ENCODE measurements around the gene DEFB127. TPM values are rescaled to one million over a fixed set of nuclear protein-coding genes. Genes with fewer than 3 reads are reported as not detected.
"Not testable (repeated sequence)": the region's sequence is repeated elsewhere in the genome, so short reads cannot be mapped to it uniquely, and the experiment has no call there.

Gene DEFB127, protein sequence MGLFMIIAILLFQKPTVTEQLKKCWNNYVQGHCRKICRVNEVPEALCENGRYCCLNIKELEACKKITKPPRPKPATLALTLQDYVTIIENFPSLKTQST
- not detected for total RNA-seq
- total RNA-seq (2013) = not detected

DNA sequence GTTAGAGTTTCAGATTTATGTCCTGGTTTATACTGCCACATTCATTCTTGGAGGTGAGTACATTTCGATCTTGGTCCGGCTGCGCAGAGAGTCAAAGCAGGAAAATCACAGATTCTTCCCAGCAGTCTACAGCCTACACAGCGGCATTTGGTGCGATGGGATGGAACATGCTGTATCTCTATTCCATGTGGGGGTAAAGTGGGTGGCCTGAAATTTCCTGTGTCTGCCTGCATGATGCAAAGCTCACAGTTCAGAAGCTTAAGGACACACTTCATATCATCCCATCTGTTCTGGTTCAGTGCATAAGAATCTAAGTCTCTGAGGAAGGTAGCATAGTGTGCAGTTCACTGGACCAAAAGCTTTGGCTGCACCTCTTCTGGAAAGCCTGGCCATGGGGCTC is at the start of gene DEFB127:
TSS of gene DEFB127 (plus strand) at position 301 of the 400 bp plus-strand sequence. CDS start at position 392, 91 bp downstream.
- no peaks in the 10 kb centered on the region for H3K9me3 Mint-ChIP-seq
- no peaks in the 10 kb centered on the region for H3K4me1 ChIP-seq (ENCODE audit: control insufficient read depth, insufficient read depth, low read length)
- H3K27ac Mint-ChIP-seq = no peak within 1 kb of the TSS
- no peaks in the 10 kb centered on the region for H3K36me3 Mint-ChIP-seq
- no peaks in the 10 kb centered on the region for H3K27me3 ChIP-seq (ENCODE audit: control insufficient read depth, insufficient read depth, low read length)
- H3K9me3 ChIP-seq (ENCODE audit: control insufficient read depth, insufficient read depth, low read length) = no peaks in the 10 kb centered on the region
- no peak for ATAC-seq
- WGBS (ENCODE audit: insufficient coverage) = 89% methylated on average over 5 of the region's 5 CpGs
- peaks cover 14 to 53% of the 10 kb centered on the region in 2 donors for H3K27me3 Mint-ChIP-seq (ENCODE audit: low read depth in 2 of 2)
- DNase-seq = no peak
- intact Hi-C loops (cut with micrococcal nuclease) = no loop called here
- H3K27ac ChIP-seq (ENCODE audit: low read length) = no peak within 1 kb of the TSS
- no peaks in the 10 kb centered on the region for H3K36me3 ChIP-seq (ENCODE audit: control insufficient read depth, insufficient read depth, low read length)
- H3K4me3 ChIP-seq (ENCODE audit: low read length) = no peak within 1 kb of the TSS
- TF ChIP-seq, protein P1, sequence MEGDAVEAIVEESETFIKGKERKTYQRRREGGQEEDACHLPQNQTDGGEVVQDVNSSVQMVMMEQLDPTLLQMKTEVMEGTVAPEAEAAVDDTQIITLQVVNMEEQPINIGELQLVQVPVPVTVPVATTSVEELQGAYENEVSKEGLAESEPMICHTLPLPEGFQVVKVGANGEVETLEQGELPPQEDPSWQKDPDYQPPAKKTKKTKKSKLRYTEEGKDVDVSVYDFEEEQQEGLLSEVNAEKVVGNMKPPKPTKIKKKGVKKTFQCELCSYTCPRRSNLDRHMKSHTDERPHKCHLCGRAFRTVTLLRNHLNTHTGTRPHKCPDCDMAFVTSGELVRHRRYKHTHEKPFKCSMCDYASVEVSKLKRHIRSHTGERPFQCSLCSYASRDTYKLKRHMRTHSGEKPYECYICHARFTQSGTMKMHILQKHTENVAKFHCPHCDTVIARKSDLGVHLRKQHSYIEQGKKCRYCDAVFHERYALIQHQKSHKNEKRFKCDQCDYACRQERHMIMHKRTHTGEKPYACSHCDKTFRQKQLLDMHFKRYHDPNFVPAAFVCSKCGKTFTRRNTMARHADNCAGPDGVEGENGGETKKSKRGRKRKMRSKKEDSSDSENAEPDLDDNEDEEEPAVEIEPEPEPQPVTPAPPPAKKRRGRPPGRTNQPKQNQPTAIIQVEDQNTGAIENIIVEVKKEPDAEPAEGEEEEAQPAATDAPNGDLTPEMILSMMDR (IDR thresholded peaks at IDR 0.05) = no peak
- H3K4me1 Mint-ChIP-seq = no peaks in the 10 kb centered on the region
- no peak within 1 kb of the TSS for H3K4me3 Mint-ChIP-seq

DNA sequence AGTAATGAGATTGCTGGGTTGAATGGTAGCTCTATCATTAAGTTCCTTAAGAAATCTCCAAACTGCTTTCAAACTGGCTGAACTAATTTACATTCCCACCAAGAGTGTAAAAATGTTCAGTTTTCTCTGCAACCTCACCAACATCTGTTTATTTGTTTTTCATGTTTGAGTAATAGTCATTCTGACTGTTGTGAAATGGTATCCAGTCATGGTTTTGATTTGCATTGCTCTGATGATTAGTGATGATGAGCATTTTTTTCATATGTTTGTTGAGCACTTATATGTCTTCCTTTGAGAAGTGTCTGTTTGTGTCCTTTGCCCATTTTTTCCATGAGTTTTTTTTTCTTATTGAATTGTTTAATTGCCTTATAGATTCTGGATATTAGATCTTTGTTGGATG is 44.9 kb upstream of the DEFB127 start:
- no peak for DNase-seq
- peaks cover 12 to 60% of the 10 kb centered on the region in 2 donors for H3K27me3 Mint-ChIP-seq (ENCODE audit: low read depth in 2 of 2)
- no peaks in the 10 kb centered on the region for H3K4me1 Mint-ChIP-seq
- H3K36me3 ChIP-seq (ENCODE audit: control insufficient read depth, insufficient read depth, low read length) = no peaks in the 10 kb centered on the region
- H3K4me3 Mint-ChIP-seq = no peak overlapping the region
- no peaks in the 10 kb centered on the region for H3K36me3 Mint-ChIP-seq
- ATAC-seq = no peak
- H3K4me3 ChIP-seq (ENCODE audit: low read length) = no peak overlapping the region
- TF ChIP-seq, protein P1 (IDR thresholded peaks at IDR 0.05) = no peak
- no peak overlapping the region for H3K27ac Mint-ChIP-seq
- H3K9me3 Mint-ChIP-seq = no peaks in the 10 kb centered on the region
- H3K4me1 ChIP-seq (ENCODE audit: control insufficient read depth, insufficient read depth, low read length) = no peaks in the 10 kb centered on the region
- no peak overlapping the region for H3K27ac ChIP-seq (ENCODE audit: low read length)
- peaks cover 7% of the 10 kb centered on the region for H3K9me3 ChIP-seq (ENCODE audit: control insufficient read depth, insufficient read depth, low read length)
- intact Hi-C loops (cut with micrococcal nuclease) = no loop called here
- H3K27me3 ChIP-seq (ENCODE audit: control insufficient read depth, insufficient read depth, low read length) = peaks cover 11% of the 10 kb centered on the region

DNA sequence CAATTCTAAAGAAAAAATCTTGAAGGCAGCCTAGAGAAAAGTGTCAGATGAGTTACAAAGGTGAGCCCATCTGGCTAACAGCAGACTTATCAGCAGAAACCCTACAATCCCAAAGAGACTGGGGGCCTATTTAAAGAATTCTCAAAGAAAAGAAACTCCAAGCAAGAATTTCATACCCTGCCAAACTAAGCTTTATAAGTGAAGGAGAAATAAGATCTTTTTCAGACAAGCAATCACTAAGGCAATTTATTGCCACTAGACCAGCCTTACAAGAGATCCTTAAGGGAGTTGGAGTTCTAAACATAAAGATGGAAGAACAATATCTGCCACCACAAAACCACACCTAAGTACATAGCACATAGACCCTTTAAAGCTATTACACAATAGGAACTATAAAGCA is 39.7 kb upstream of the DEFB127 start:
- peaks cover 30 to 74% of the 10 kb centered on the region in 2 donors for H3K27me3 Mint-ChIP-seq (ENCODE audit: low read depth in 2 of 2)
- Histone ChIP-seq H3K4me1 (ENCODE audit: control insufficient read depth, insufficient read depth, low read length) (no peaks in the 10 kb centered on the region), H3K36me3 (ENCODE audit: control insufficient read depth, insufficient read depth, low read length) (no peaks in the 10 kb centered on the region), H3K27ac (ENCODE audit: low read length) (no peak overlapping the region), H3K9me3 (ENCODE audit: control insufficient read depth, insufficient read depth, low read length) (peaks cover 7% of the 10 kb centered on the region), H3K27me3 (ENCODE audit: control insufficient read depth, insufficient read depth, low read length) (peaks cover 14% of the 10 kb centered on the region), H3K4me3 (ENCODE audit: low read length) (no peak overlapping the region)
- peaks cover 0 to 3% of the 10 kb centered on the region in 2 donors for H3K9me3 Mint-ChIP-seq
- intact Hi-C loops (cut with micrococcal nuclease) = no loop called here
- H3K36me3 Mint-ChIP-seq = no peaks in the 10 kb centered on the region
- H3K27ac Mint-ChIP-seq = no peak overlapping the region
- H3K4me1 Mint-ChIP-seq = no peaks in the 10 kb centered on the region
- TF ChIP-seq, protein P1 (IDR thresholded peaks at IDR 0.05) = no peak
- no peak for ATAC-seq
- DNase-seq = no peak
- H3K4me3 Mint-ChIP-seq = no peak overlapping the region

DNA sequence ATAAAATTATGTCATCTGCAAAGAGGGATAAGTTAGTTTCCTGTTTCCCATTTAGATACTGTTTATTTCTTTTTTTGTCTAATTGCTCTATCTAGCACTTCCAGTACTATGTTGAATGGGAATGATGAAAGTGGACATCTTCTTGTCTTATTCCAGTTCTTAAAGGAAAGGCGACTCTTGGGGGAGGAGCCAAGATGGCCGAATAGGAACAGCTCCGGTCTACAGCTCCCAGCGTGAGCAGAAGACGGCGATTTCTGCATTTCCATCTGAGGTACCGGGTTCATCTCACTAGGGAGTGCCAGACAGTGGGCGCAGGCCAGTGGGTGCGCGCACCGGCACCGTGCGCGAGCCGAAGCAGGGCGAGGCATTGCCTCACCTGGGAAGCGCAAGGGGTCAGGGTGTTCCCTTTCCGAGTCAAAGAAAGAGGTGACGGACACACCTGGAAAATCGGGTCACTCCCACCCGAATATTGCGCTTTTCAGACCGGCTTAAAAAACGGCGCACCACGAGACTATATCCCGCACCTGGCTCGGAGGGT is 27.4 kb upstream of the DEFB127 start:
- DNase-seq; H3K27ac ChIP-seq (ENCODE audit: low read length); H3K4me1 ChIP-seq (ENCODE audit: control insufficient read depth, insufficient read depth, low read length); H3K27ac Mint-ChIP-seq; H3K4me3 Mint-ChIP-seq; H3K36me3 ChIP-seq (ENCODE audit: control insufficient read depth, insufficient read depth, low read length); H3K9me3 ChIP-seq (ENCODE audit: control insufficient read depth, insufficient read depth, low read length); H3K9me3 Mint-ChIP-seq; H3K4me3 ChIP-seq (ENCODE audit: low read length); H3K4me1 Mint-ChIP-seq; H3K36me3 Mint-ChIP-seq; H3K27me3 ChIP-seq (ENCODE audit: control insufficient read depth, insufficient read depth, low read length); intact Hi-C loops (cut with micrococcal nuclease); ATAC-seq: not testable (repeated sequence)
- peaks cover 7 to 25% of the 10 kb centered on the region in 2 donors for H3K27me3 Mint-ChIP-seq (ENCODE audit: low read depth in 2 of 2)
- 96% methylated on average over 20 of the region's 28 CpGs for WGBS (ENCODE audit: insufficient coverage)
